HAP-1 (cell line): ENCODE results near the gene C9orf152.
"Not testable (repeated sequence)": the region's sequence is repeated elsewhere in the genome, so short reads cannot be mapped to it uniquely, and the experiment has no call there.

Experiments used
- DNase-seq, 2 experiments: peaks; one replicate each; pipeline ENCODE4 v3.0.0-alpha.2; 2016 to 2020; ENCODE audit warnings: low spot score in 2 of 2
- H3K27me3 ChIP-seq: fragments of 250-450 bp; sonication (Bioruptor Pico); 2 replicates; pipeline ENCODE4 v1.5.1; 2020; ENCODE audit warnings: low read depth, mild to moderate bottlenecking, moderate library complexity
- H3K36me3 ChIP-seq: fragments of 250-450 bp; sonication (Bioruptor Pico); replicated peaks from 2 replicates; pipeline ENCODE4 v1.5.1; 2020; ENCODE audit warnings: mild to moderate bottlenecking
- H3K4me1 ChIP-seq: fragments of 250-450 bp; sonication (Bioruptor Pico); 2 replicates; pipeline ENCODE4 v1.5.1; 2020; ENCODE audit warnings: mild to moderate bottlenecking
- H3K4me3 ChIP-seq: fragments of 250-450 bp; sonication (Bioruptor Pico); 2 replicates; pipeline ENCODE4 v1.5.1; 2020; ENCODE audit warnings: mild to moderate bottlenecking, moderate library complexity
- H3K9me3 ChIP-seq: fragments of 250-450 bp; sonication (Bioruptor Pico); 2 replicates; pipeline ENCODE4 v1.5.1; 2020; ENCODE audit warnings: mild to moderate bottlenecking, moderate library complexity
- in situ Hi-C: fragments of 300-500 bp; cut with MboI; formaldehyde crosslinking; loops from 3 replicates; pipeline ENCODE4 v1.14.3; 2020; ENCODE audit warnings: low sequenced_read_pairs, inconsistent platforms, mixed read lengths

The C9orf152 gene

GRCh38 chr9:110241858-110242321 is 33.9 kb upstream of the C9orf152 start:
- Histone ChIP-seq H3K4me1 (0 out of 2 replicates have a peak, but pooled peaks cover 2% of the 10 kb centered on the region), H3K27me3 (no peaks in the 10 kb centered on the region), H3K36me3 (peaks cover 29% of the 10 kb centered on the region), H3K9me3 (no peaks in the 10 kb centered on the region), H3K4me3 (no peak overlapping the region)
- no peak for DNase-seq
- in situ Hi-C loops = no loop called here

- H3K36me3 ChIP-seq = peaks cover 23% of the 10 kb centered on the region
- no peaks in the 10 kb centered on the region for H3K9me3 ChIP-seq
- H3K4me1 ChIP-seq = 0 out of 2 replicates have a peak, but pooled peaks cover 2% of the 10 kb centered on the region
- no peaks in the 10 kb centered on the region for H3K27me3 ChIP-seq
- no peak for DNase-seq
- H3K4me3 ChIP-seq = no peak overlapping the region
- in situ Hi-C loops = no loop called here
These were observed 33.4 kb upstream of the C9orf152 start for GRCh38 chr9:110241260-110241857.

- Histone ChIP-seq H3K27me3 (no peaks in the 10 kb centered on the region), H3K9me3 (no peaks in the 10 kb centered on the region), H3K36me3 (peaks cover 16% of the 10 kb centered on the region), H3K4me3 (no peak overlapping the region), H3K4me1 (0 out of 2 replicates have a peak, but pooled peaks cover 2% of the 10 kb centered on the region)
- in situ Hi-C loops = no loop called here
- no peak for DNase-seq
These were observed 32.2 kb upstream of the C9orf152 start for GRCh38 chr9:110240198-110240597.

- Histone ChIP-seq H3K4me1 (no peaks in the 10 kb centered on the region), H3K27me3 (no peaks in the 10 kb centered on the region), H3K9me3 (no peaks in the 10 kb centered on the region), H3K36me3 (no peaks in the 10 kb centered on the region), H3K4me3 (no peak overlapping the region)
- in situ Hi-C loops = no loop called here
- DNase-seq = no peak
These were observed 20.4 kb upstream of the C9orf152 start for GRCh38 chr9:110228321-110228720.

- H3K4me1 ChIP-seq = no peaks in the 10 kb centered on the region
- H3K36me3 ChIP-seq = no peaks in the 10 kb centered on the region
- no peak overlapping the region for H3K4me3 ChIP-seq
- H3K27me3 ChIP-seq = no peaks in the 10 kb centered on the region
- in situ Hi-C loops = no loop called here
- H3K9me3 ChIP-seq = no peaks in the 10 kb centered on the region
- no peak for DNase-seq
These were observed 16.6 kb upstream of the C9orf152 start for GRCh38 chr9:110224583-110224982.

GRCh38 chr9:110220809-110221208 is 12.8 kb upstream of the C9orf152 start:
- Histone ChIP-seq H3K4me1 (no peaks in the 10 kb centered on the region), H3K9me3 (no peaks in the 10 kb centered on the region), H3K36me3 (no peaks in the 10 kb centered on the region), H3K27me3 (peaks cover 12% of the 10 kb centered on the region), H3K4me3 (no peak overlapping the region)
- DNase-seq = no peak
- in situ Hi-C loops = no loop called here

GRCh38 chr9:110217656-110218099 is 9.7 kb upstream of the C9orf152 start:
- in situ Hi-C loops = no loop called here
- peaks cover 12% of the 10 kb centered on the region for H3K27me3 ChIP-seq
- no peaks in the 10 kb centered on the region for H3K36me3 ChIP-seq
- H3K9me3 ChIP-seq = no peaks in the 10 kb centered on the region
- DNase-seq = peak in 1 of 2 experiments; percentile 13
- no peak overlapping the region for H3K4me3 ChIP-seq
- no peaks in the 10 kb centered on the region for H3K4me1 ChIP-seq

DNA sequence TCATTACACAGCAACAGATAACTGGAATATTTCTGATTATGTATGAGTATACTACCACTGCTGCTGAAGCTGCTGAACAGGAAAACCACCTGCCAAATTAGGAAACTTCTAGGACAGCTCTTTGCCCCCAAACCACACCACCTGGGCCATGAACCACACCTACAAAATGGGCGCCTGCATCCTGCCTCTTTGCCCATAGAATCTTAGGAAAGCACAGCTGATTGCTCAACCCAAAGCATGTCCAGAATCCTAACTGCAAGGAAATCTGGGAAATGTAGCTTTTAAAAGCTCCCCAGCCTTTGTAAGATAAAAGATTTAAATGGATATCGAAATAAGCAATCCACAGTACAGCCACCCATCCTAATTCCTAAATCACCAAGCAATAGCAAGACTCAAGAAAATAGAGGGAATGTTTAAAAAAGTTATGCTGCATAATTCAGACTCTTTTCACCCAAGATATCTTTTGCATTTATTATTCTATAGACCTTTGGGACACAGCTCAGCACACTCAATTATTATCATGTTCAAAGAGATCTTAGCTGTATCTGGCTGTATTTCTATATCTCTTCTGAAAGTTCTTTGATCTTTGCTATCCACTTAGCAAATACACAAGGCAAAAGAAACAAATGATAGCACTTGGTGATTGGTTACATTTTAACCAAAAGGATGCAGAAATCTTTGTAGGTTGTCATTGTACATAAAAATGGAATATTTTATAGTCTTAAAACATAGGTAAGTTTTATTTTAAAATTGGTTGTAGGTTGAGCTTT is 6.8 kb upstream of the C9orf152 start:
- Histone ChIP-seq H3K4me1 (no peaks in the 10 kb centered on the region), H3K36me3 (no peaks in the 10 kb centered on the region), H3K9me3 (no peaks in the 10 kb centered on the region), H3K4me3 (no peak overlapping the region), H3K27me3 (peaks cover 12% of the 10 kb centered on the region)
- in situ Hi-C loops = no loop called here
- DNase-seq = no peak

- in situ Hi-C loops = no loop called here
- no peaks in the 10 kb centered on the region for H3K36me3 ChIP-seq
- no peaks in the 10 kb centered on the region for H3K9me3 ChIP-seq
- DNase-seq = no peak
- H3K27me3 ChIP-seq = peaks cover 12% of the 10 kb centered on the region
- H3K4me1 ChIP-seq = no peaks in the 10 kb centered on the region
- no peak overlapping the region for H3K4me3 ChIP-seq
These were observed 6.1 kb upstream of the C9orf152 start for GRCh38 chr9:110214090-110214489.

- no peaks in the 10 kb centered on the region for H3K9me3 ChIP-seq
- no peaks in the 10 kb centered on the region for H3K4me1 ChIP-seq
- no peak for DNase-seq
- no peaks in the 10 kb centered on the region for H3K36me3 ChIP-seq
- H3K4me3 ChIP-seq = no peak overlapping the region
- in situ Hi-C loops = no loop called here
- peaks cover 12% of the 10 kb centered on the region for H3K27me3 ChIP-seq
These were observed 5.6 kb upstream of the C9orf152 start for GRCh38 chr9:110213413-110214044.

DNA sequence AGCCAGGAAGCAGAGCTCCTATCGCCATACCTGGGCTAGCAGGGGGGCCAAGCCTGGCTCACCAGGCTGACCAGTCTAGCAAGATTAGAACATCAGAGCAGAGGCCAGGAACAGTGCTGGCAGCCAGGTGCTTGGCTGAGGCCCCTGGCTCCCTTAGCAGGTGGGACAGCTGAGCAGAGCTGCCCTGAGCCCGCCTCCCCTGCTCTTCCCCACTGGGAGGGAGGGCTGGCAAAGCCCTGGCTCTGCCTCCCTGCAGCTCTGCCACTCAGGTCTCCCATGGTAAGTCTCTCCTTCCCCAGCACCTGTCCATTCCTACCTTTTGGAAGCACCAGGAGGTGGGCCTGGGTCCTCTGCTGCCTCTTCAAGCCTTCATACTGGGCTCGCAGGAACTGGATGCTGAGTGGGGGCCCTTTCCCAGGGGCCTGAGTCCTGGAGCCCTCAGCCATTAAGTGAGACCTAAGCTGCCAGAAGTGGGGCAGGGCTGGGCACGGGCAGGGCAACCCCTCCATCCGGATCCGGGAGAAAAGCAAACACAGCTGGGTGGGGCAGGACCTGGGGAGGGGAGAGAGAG is 803 bp downstream of the C9orf152 start:
- in situ Hi-C loops = no loop called here
- Histone ChIP-seq H3K4me1 (no peaks in the 10 kb centered on the region), H3K27me3 (no peaks in the 10 kb centered on the region), H3K36me3 (no peaks in the 10 kb centered on the region), H3K9me3 (no peaks in the 10 kb centered on the region), H3K4me3 (no peak overlapping the region)
- no peak for DNase-seq

DNA sequence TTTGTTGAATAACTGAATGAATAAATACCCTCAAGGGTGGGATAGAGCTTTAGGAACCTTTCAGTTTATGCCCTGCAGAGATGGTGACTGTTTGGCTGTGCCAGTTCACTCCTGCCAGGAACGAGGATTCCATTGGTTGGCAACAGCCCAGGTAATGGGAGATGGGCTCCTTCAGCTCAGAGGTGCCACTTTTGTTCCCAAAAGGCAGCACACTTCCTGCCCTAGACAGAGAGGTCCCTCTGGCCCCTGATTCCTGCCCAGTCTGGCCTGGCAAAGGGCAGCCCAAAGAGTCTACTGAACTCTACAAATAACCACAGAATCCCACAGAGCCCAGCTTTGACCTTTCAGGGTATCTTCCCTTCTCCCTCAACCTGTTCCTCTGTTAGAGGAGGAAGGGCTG is 1.6 kb downstream of the C9orf152 start:
- Histone ChIP-seq H3K4me1 (no peaks in the 10 kb centered on the region), H3K36me3 (no peaks in the 10 kb centered on the region), H3K27me3 (no peaks in the 10 kb centered on the region), H3K4me3 (no peak overlapping the region), H3K9me3 (no peaks in the 10 kb centered on the region)
- DNase-seq = no peak
- in situ Hi-C loops = no loop called here

DNA sequence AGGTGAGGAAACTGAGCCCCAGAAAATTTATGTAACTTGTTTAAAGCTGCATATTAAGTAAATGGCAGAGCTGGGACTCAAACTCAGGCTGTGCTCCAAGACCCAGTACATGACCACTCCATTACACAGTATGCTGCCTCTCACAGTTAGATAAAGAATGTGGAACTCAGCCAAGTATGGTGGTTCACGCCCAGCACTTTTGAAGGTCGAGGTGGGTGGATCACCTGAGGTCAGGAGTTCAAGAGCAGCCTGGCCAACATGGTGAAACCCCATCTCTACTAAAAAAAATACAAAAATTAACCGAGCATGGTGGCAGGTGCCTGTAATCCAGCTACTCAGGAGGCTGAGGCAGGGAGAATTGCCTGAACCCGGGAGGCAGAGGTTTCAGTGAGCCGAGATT is 2.3 kb downstream of the C9orf152 start:
- in situ Hi-C loops, DNase-seq: not testable (repeated sequence)

GRCh38 chr9:110202232-110202631 is 5.7 kb downstream of the C9orf152 start:
- H3K27me3 ChIP-seq = no peaks in the 10 kb centered on the region
- H3K9me3 ChIP-seq = no peaks in the 10 kb centered on the region
- H3K36me3 ChIP-seq = no peaks in the 10 kb centered on the region
- in situ Hi-C loops = no loop called here
- H3K4me1 ChIP-seq = no peaks in the 10 kb centered on the region
- H3K4me3 ChIP-seq = no peak overlapping the region
- DNase-seq = no peak

More for the DNA sequence above, 2.3 kb downstream of the C9orf152 start:
- not testable (repeated sequence) for H3K4me1 ChIP-seq, H3K4me3 ChIP-seq, H3K27me3 ChIP-seq, H3K36me3 ChIP-seq, H3K9me3 ChIP-seq
